ENCODE measurements around the gene NOTO.
A peak's percentile ranks its signal among the peaks of the same experiment; 100 is the strongest.

NOTO gene

GRCh38 chr2:73203055-73203681 is 794 bp downstream of the NOTO start:
- DNase-seq, result no peak

- DNase-seq, result no peak
These were observed 3.2 kb downstream of the NOTO start for GRCh38 chr2:73205611-73206010.

GRCh38 chr2:73208258-73208657 is 5.9 kb downstream of the NOTO start:
- DNase-seq, result no peak

GRCh38 chr2:73210019-73210418 is 7.6 kb downstream of the NOTO start:
- no peak for DNase-seq

- no peak for DNase-seq
These were observed 8.3 kb downstream of the NOTO start for GRCh38 chr2:73210696-73211095.

- DNase-seq, result no peak
These were observed 9.7 kb downstream of the NOTO start for GRCh38 chr2:73212098-73212447.

GRCh38 chr2:73212448-73213176 is 10.2 kb downstream of the NOTO start:
- peak; percentile 44 for DNase-seq

GRCh38 chr2:73214120-73215035 is 12.0 kb downstream of the NOTO start, which contains the start of gene SMYD5:
Gene SMYD5 (plus strand): TSS chr2:73214245. CDS start chr2:73214267, 22 bp downstream.
- peak; percentile 88 for DNase-seq

- DNase-seq, result no peak
These were observed 12.9 kb downstream of the NOTO start for GRCh38 chr2:73215254-73215653.

GRCh38 chr2:73217160-73217559 is 14.8 kb downstream of the NOTO start:
- DNase-seq, result no peak

GRCh38 chr2:73217826-73218225 is 15.5 kb downstream of the NOTO start:
- no peak for DNase-seq

GRCh38 chr2:73218298-73218697 is 15.9 kb downstream of the NOTO start:
- DNase-seq, result no peak

GRCh38 chr2:73223821-73224220 is 21.4 kb downstream of the NOTO start:
- DNase-seq, result no peak

GRCh38 chr2:73225513-73226360 is 23.4 kb downstream of the NOTO start:
- no peak for DNase-seq

GRCh38 chr2:73227086-73227485 is 24.7 kb downstream of the NOTO start:
- no peak for DNase-seq

GRCh38 chr2:73228631-73229030 is 26.3 kb downstream of the NOTO start:
- no peak for DNase-seq

GRCh38 chr2:73232403-73233153 is 30.2 kb downstream of the NOTO start:
- no peak for DNase-seq

GRCh38 chr2:73233154-73233931 is 31.0 kb downstream of the NOTO start, which contains the start of gene PRADC1:
Gene PRADC1 (minus strand): TSS chr2:73233239. CDS start chr2:73233160, 79 bp downstream.
- DNase-seq, result peak; percentile 94

GRCh38 chr2:73233932-73234832 is 31.8 kb downstream of the NOTO start, which contains the start of gene CCT7:
Gene CCT7 (plus strand): TSS chr2:73234308. CDS start chr2:73234379, 71 bp downstream.
- peak; percentile 77 for DNase-seq

All from effector CD8-positive, alpha-beta T cell (primary cell).